AG10803 (cell line): ENCODE results near the gene COPZ2.

Experiments
- DNase-seq: peaks from one replicate; pipeline ENCODE4 v3.0.0; 2010; ENCODE audit warnings: low read depth
- H3K4me3 ChIP-seq: 2 replicates; pipeline ENCODE4 v1.5.1; 2011; ENCODE audit warnings: mild to moderate bottlenecking, low read length, control low read depth
- CTCF ChIP-seq: conservative IDR thresholded peaks from 2 replicates; pipeline ENCODE4 v1.5.1; 2011; ENCODE audit warnings: mild to moderate bottlenecking, low read length, control low read depth, inconsistent platforms

COPZ2 gene

GRCh38 chr17:47997586-47997985 is 40.0 kb downstream of the COPZ2 start:
- no peak overlapping the region for H3K4me3 ChIP-seq
- TF ChIP-seq CTCF, result no peak
- no peak for DNase-seq

GRCh38 chr17:47996201-47996600 is 41.4 kb downstream of the COPZ2 start:
- DNase-seq, result no peak
- H3K4me3 ChIP-seq, result no peak overlapping the region
- no peak for TF ChIP-seq CTCF

GRCh38 chr17:47995241-47995935 is 42.2 kb downstream of the COPZ2 start:
- TF ChIP-seq CTCF, result no peak
- H3K4me3 ChIP-seq, result no peak overlapping the region
- no peak for DNase-seq

GRCh38 chr17:47994724-47995123 is 42.9 kb downstream of the COPZ2 start:
- no peak for TF ChIP-seq CTCF
- no peak for DNase-seq
- H3K4me3 ChIP-seq, result no peak overlapping the region

- DNase-seq, result no peak
- H3K4me3 ChIP-seq, result no peak overlapping the region
- no peak for TF ChIP-seq CTCF
These were observed 43.6 kb downstream of the COPZ2 start for GRCh38 chr17:47993964-47994363.

GRCh38 chr17:47993031-47993564 is 44.5 kb downstream of the COPZ2 start:
- no peak for TF ChIP-seq CTCF
- no peak for DNase-seq
- no peak overlapping the region for H3K4me3 ChIP-seq

- DNase-seq, result no peak
- TF ChIP-seq CTCF, result no peak
- H3K4me3 ChIP-seq, result no peak overlapping the region
These were observed 45.4 kb downstream of the COPZ2 start for GRCh38 chr17:47992216-47992615.
